DOHH2 (cell line): Measurements from ENCODE around the gene CABCOCO1.

ENCODE experiments used
- H3F3A ChIP-seq: fragments of 200-600 bp; sonication (generic), shearing (Covaris generic); 2 replicates; pipeline ENCODE4 v1.6.0; 2016; ENCODE audit warnings: antibody characterized with exemption, mild to moderate bottlenecking; ENCODE audit not compliant: control insufficient read depth, insufficient read depth
- H3K27ac ChIP-seq: fragments of 200-600 bp; sonication (generic); 2 replicates; pipeline ENCODE4 v1.5.1; 2014; ENCODE audit warnings: low read depth, mild to moderate bottlenecking, low read length, moderate library complexity
- H3K27me3 ChIP-seq: fragments of 200-600 bp; sonication (generic); 2 replicates; pipeline ENCODE4 v1.6.1; 2014; ENCODE audit warnings: mild to moderate bottlenecking, low read length, mixed read lengths; ENCODE audit not compliant: control insufficient read depth
- H3K36me3 ChIP-seq: fragments of 200-600 bp; sonication (generic); 2 replicates; pipeline ENCODE4 v1.6.1; 2014; ENCODE audit warnings: mild to moderate bottlenecking, low read length, moderate library complexity, mixed read lengths; ENCODE audit not compliant: control insufficient read depth
- H3K4me1 ChIP-seq: fragments of 200-600 bp; sonication (generic); 2 replicates; pipeline ENCODE4 v1.6.1; 2014; ENCODE audit warnings: mild to moderate bottlenecking, low read length, mixed read lengths; ENCODE audit not compliant: control insufficient read depth
- H3K4me2 ChIP-seq: fragments of 200-600 bp; sonication (generic); 2 replicates; pipeline ENCODE4 v1.6.0; 2014; ENCODE audit warnings: mild to moderate bottlenecking, low read length, moderate library complexity
- H3K4me3 ChIP-seq: fragments of 200-600 bp; sonication (generic); 2 replicates; pipeline ENCODE4 v1.5.1; 2014; ENCODE audit warnings: mild to moderate bottlenecking, low read length, mixed read lengths
- H3K79me2 ChIP-seq: fragments of 200-600 bp; sonication (generic); 2 replicates; pipeline ENCODE4 v1.6.1; 2014; ENCODE audit warnings: mild to moderate bottlenecking, low read length, mixed read lengths; ENCODE audit not compliant: control insufficient read depth
- H3K9me2 ChIP-seq: fragments of 200-600 bp; sonication (generic); replicated peaks from 2 replicates; pipeline ENCODE4 v1.6.1; 2014; ENCODE audit warnings: mild to moderate bottlenecking, low read length, mixed read lengths; ENCODE audit not compliant: control insufficient read depth
- H3K9me3 ChIP-seq: fragments of 200-600 bp; sonication (generic); 2 replicates; pipeline ENCODE4 v1.6.1; 2014; ENCODE audit warnings: antibody characterized with exemption, low read length, mixed read lengths; ENCODE audit not compliant: control insufficient read depth, insufficient read depth
- H4K20me1 ChIP-seq: fragments of 200-600 bp; sonication (generic); 2 replicates; pipeline ENCODE4 v1.6.0; 2014; ENCODE audit warnings: low read depth, mild to moderate bottlenecking, antibody characterized with exemption, low read length, moderate library complexity; ENCODE audit not compliant: control insufficient read depth, insufficient read depth
- CTCF ChIP-seq: fragments of 200-600 bp; sonication (generic); IDR thresholded peaks from one replicate; pipeline ENCODE4 v1.5.1; 2014; ENCODE audit warnings: antibody characterized with exemption, mild to moderate bottlenecking, low read depth, low read length; ENCODE audit not compliant: poor library complexity, severe bottlenecking
- EZH2phosphoT487 ChIP-seq: fragments of 200-600 bp; sonication (generic); IDR thresholded peaks from 2 replicates; pipeline ENCODE4 v1.6.1; 2017; ENCODE audit warnings: borderline replicate concordance, mild to moderate bottlenecking, antibody characterized with exemption, low read length, moderate library complexity, mixed read lengths

The CABCOCO1 gene

GRCh38 chr10:61628151-61628874, 34.4 kb upstream of the CABCOCO1 start:
- H3F3A ChIP-seq: no peaks in the 10 kb centered on the region
- H3K4me3 ChIP-seq: no peak overlapping the region
- no peaks in the 10 kb centered on the region for H3K9me2 ChIP-seq
- H4K20me1 ChIP-seq: no peaks in the 10 kb centered on the region
- no peaks in the 10 kb centered on the region for H3K36me3 ChIP-seq
- no peak overlapping the region for H3K4me2 ChIP-seq
- H3K79me2 ChIP-seq: no peaks in the 10 kb centered on the region
- H3K27me3 ChIP-seq: no peaks in the 10 kb centered on the region
- no peak overlapping the region for H3K27ac ChIP-seq
- TF ChIP-seq EZH2phosphoT487: no peak
- TF ChIP-seq CTCF: no peak
- no peaks in the 10 kb centered on the region for H3K4me1 ChIP-seq
- H3K9me3 ChIP-seq: no peaks in the 10 kb centered on the region

DNA sequence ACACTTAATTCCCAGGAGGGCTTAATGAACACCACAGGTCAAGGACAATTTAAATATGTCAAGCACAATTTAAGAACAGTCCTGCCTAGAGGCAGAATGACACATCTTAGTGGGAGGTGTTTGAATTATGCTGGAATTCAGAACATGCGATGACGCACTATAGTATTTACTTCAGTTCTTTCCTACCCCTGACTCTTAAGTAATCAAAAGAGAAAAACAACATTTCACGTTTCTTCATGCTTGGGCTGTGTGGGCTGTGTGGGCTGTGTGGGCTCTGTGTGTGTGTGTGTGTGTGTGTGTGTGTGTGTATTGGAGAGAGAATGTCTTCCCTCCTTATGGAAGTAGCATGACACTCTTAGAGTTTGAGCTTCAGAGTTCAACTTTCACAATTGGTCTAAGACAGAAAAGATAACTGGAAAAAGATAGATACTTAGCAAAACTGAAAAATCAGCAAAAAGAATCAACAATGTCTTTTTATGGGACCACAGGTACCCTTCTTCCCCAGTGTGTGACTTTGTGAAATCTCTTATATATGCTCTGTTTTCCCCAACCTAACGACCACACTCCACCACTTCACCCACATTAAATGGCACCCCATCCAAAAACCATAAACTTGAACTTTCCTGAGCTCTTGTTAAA, 33.7 kb upstream of the CABCOCO1 start:
- no peak overlapping the region for H3K4me3 ChIP-seq
- no peak overlapping the region for H3K27ac ChIP-seq
- H3K9me3 ChIP-seq: no peaks in the 10 kb centered on the region
- no peaks in the 10 kb centered on the region for H3K36me3 ChIP-seq
- H3K9me2 ChIP-seq: no peaks in the 10 kb centered on the region
- no peaks in the 10 kb centered on the region for H3F3A ChIP-seq
- H3K4me1 ChIP-seq: no peaks in the 10 kb centered on the region
- no peaks in the 10 kb centered on the region for H3K79me2 ChIP-seq
- 0 out of 2 replicates have a peak, but pooled peaks cover 4% of the 10 kb centered on the region for H3K27me3 ChIP-seq
- H3K4me2 ChIP-seq: no peak overlapping the region
- TF ChIP-seq CTCF (no peak), EZH2phosphoT487 (no peak)
- H4K20me1 ChIP-seq: no peaks in the 10 kb centered on the region

GRCh38 chr10:61629576-61629975, 33.2 kb upstream of the CABCOCO1 start:
- Histone ChIP-seq H3K36me3 (no peaks in the 10 kb centered on the region), H3K4me3 (no peak overlapping the region), H3K27me3 (0 out of 2 replicates have a peak, but pooled peaks cover 4% of the 10 kb centered on the region), H4K20me1 (no peaks in the 10 kb centered on the region), H3K4me2 (no peak overlapping the region), H3K27ac (no peak overlapping the region), H3F3A (no peaks in the 10 kb centered on the region), H3K9me2 (no peaks in the 10 kb centered on the region), H3K79me2 (no peaks in the 10 kb centered on the region), H3K9me3 (no peaks in the 10 kb centered on the region), H3K4me1 (no peaks in the 10 kb centered on the region)
- no peak for TF ChIP-seq CTCF
